H9 (cell line): ENCODE measurements around the gene INTS1. TPM values are rescaled to one million over a fixed set of nuclear protein-coding genes. Genes with fewer than 3 reads are reported as not detected.

Experiments used
- DNase-seq: peaks from one replicate; pipeline ENCODE4 v3.0.0-alpha.2; 2017
- H2AFZ ChIP-seq: one replicate; pipeline ENCODE4 v1.6.1; 2013; ENCODE audit warnings: mild to moderate bottlenecking, low read length, control low read depth, moderate library complexity
- H2AK5ac ChIP-seq: 2 replicates; pipeline ENCODE4 v1.6.1; 2013; ENCODE audit warnings: low read length, control low read depth, mixed read lengths; ENCODE audit not compliant: insufficient read length
- H2BK120ac ChIP-seq: one replicate; pipeline ENCODE4 v1.6.1; 2013; ENCODE audit warnings: low read depth, mild to moderate bottlenecking, low read length, control low read depth, inconsistent platforms; ENCODE audit not compliant: poor library complexity, severe bottlenecking
- H2BK12ac ChIP-seq: 2 replicates; pipeline ENCODE4 v1.6.1; 2013; ENCODE audit warnings: low read length, control low read depth, mixed read lengths, low read depth; ENCODE audit not compliant: insufficient read length
- H2BK15ac ChIP-seq: 2 replicates; pipeline ENCODE4 v1.6.1; 2013; ENCODE audit warnings: low read depth, low read length, control low read depth
- H2BK20ac ChIP-seq: one replicate; pipeline ENCODE4 v1.6.1; 2013; ENCODE audit warnings: low read depth, mild to moderate bottlenecking, low read length, control low read depth, inconsistent platforms; ENCODE audit not compliant: poor library complexity, severe bottlenecking
- H2BK5ac ChIP-seq: 2 replicates; pipeline ENCODE4 v1.6.1; 2013; ENCODE audit warnings: low read length, control low read depth, mixed read lengths; ENCODE audit not compliant: insufficient read length
- H3K14ac ChIP-seq: 2 replicates; pipeline ENCODE4 v1.6.1; 2013; ENCODE audit warnings: low read length, control low read depth; ENCODE audit not compliant: insufficient read depth
- H3K18ac ChIP-seq: 2 replicates; pipeline ENCODE4 v1.6.1; 2013; ENCODE audit warnings: low read depth, mild to moderate bottlenecking, mixed read lengths, low read length, control low read depth; ENCODE audit not compliant: insufficient read length
- H3K23ac ChIP-seq: 2 replicates; pipeline ENCODE4 v1.6.1; 2013; ENCODE audit warnings: low read length, control low read depth, mixed read lengths, low read depth; ENCODE audit not compliant: insufficient read length
- H3K23me2 ChIP-seq: 2 replicates; pipeline ENCODE4 v1.6.1; 2013; ENCODE audit warnings: low read depth, mild to moderate bottlenecking, mixed read lengths, low read length, control low read depth; ENCODE audit not compliant: insufficient read length, poor library complexity, severe bottlenecking
- H3K27ac ChIP-seq: 2 replicates; pipeline ENCODE4 v1.5.1; 2013; ENCODE audit warnings: low read length, control low read depth, mixed read lengths, low read depth; ENCODE audit not compliant: insufficient read length
- H3K27me3 ChIP-seq: 2 replicates; pipeline ENCODE4 v1.6.1; 2013; ENCODE audit warnings: low read length, control low read depth, inconsistent platforms; ENCODE audit not compliant: insufficient read depth
- H3K4ac ChIP-seq: 2 replicates; pipeline ENCODE4 v1.6.1; 2013; ENCODE audit warnings: low read depth, mild to moderate bottlenecking, control low read depth, inconsistent platforms, low read length, moderate library complexity
- H3K4me1 ChIP-seq: 2 replicates; pipeline ENCODE4 v1.6.1; 2013; ENCODE audit warnings: low read length, control low read depth, inconsistent platforms; ENCODE audit not compliant: insufficient read depth
- H3K4me2 ChIP-seq: 2 replicates; pipeline ENCODE4 v1.6.1; 2013; ENCODE audit warnings: low read length, control low read depth, mixed read lengths; ENCODE audit not compliant: insufficient read length, insufficient read depth
- H3K56ac ChIP-seq: 2 replicates; pipeline ENCODE4 v1.6.1; 2013; ENCODE audit warnings: low read depth, mild to moderate bottlenecking, mixed read lengths, low read length, control low read depth; ENCODE audit not compliant: insufficient read length
- H3K79me1 ChIP-seq: 2 replicates; pipeline ENCODE4 v1.6.1; 2013; ENCODE audit warnings: low read depth, mild to moderate bottlenecking, moderate library complexity, low read length, control low read depth, inconsistent platforms; ENCODE audit not compliant: insufficient read depth, poor library complexity, severe bottlenecking
- H3K79me2 ChIP-seq: 2 replicates; pipeline ENCODE4 v1.6.1; 2013; ENCODE audit warnings: low read length, control low read depth, inconsistent platforms; ENCODE audit not compliant: insufficient read depth
- H3K9ac ChIP-seq: 2 replicates; pipeline ENCODE4 v1.6.1; 2013; ENCODE audit warnings: low read length, control low read depth, mixed read lengths; ENCODE audit not compliant: insufficient read length; ENCODE audit errors: extremely low read depth
- H3K9me3 ChIP-seq: one replicate; pipeline ENCODE4 v1.6.1; 2013; ENCODE audit warnings: low read depth, low read length, inconsistent platforms; ENCODE audit not compliant: control insufficient read depth
- H3T11ph ChIP-seq: one replicate; pipeline ENCODE4 v1.6.1; 2013; ENCODE audit warnings: mild to moderate bottlenecking, low read length, control low read depth, inconsistent platforms
- H4K20me1 ChIP-seq: one replicate; pipeline ENCODE4 v1.6.1; 2013; ENCODE audit not compliant: control insufficient read depth, insufficient read length, insufficient read depth
- H4K5ac ChIP-seq: 2 replicates; pipeline ENCODE4 v1.6.1; 2013; ENCODE audit warnings: low read depth, mild to moderate bottlenecking, mixed read lengths, low read length, control low read depth; ENCODE audit not compliant: insufficient read length
- H4K8ac ChIP-seq: replicated peaks from 2 replicates; pipeline ENCODE4 v1.6.1; 2013; ENCODE audit warnings: low read length, control low read depth, mixed read lengths, low read depth; ENCODE audit not compliant: insufficient read length
- H4K91ac ChIP-seq: 2 replicates; pipeline ENCODE4 v1.6.1; 2013; ENCODE audit warnings: low read depth, mild to moderate bottlenecking, moderate library complexity, mixed read lengths, low read length, control low read depth; ENCODE audit not compliant: insufficient read length
- H3K27ac Mint-ChIP-seq, 3 experiments: 2 replicates in 2 of 3; 3 replicates in 1 of 3; pipeline ENCODE4 v1.8.0; 2020 to 2021; ENCODE audit warnings: mixed read lengths in 3 of 3, mild to moderate bottlenecking in 1 of 3, moderate library complexity in 1 of 3
- H3K27me3 Mint-ChIP-seq: 2 replicates; pipeline ENCODE4 v1.8.0; 2021; ENCODE audit warnings: low read depth, mild to moderate bottlenecking, moderate library complexity, mixed read lengths
- H3K36me3 Mint-ChIP-seq, 3 experiments: 2 replicates in 2 of 3; 3 replicates in 1 of 3; pipeline ENCODE4 v1.8.0; 2020 to 2021; ENCODE audit warnings: low read depth in 3 of 3, mixed read lengths in 3 of 3; ENCODE audit not compliant: insufficient read depth in 1 of 3
- H3K4me1 Mint-ChIP-seq, 2 experiments: 2 replicates each; pipeline ENCODE4 v1.8.0; 2020; ENCODE audit warnings: mixed read lengths in 2 of 2
- H3K4me3 Mint-ChIP-seq, 2 experiments: 2 replicates in 1 of 2; 3 replicates in 1 of 2; pipeline ENCODE4 v1.8.0; 2020 to 2021; ENCODE audit warnings: mild to moderate bottlenecking in 2 of 2, mixed read lengths in 2 of 2, moderate library complexity in 1 of 2
- H3K9me3 Mint-ChIP-seq, 2 experiments: 2 replicates in 1 of 2; 3 replicates in 1 of 2; pipeline ENCODE4 v1.8.0; 2020; ENCODE audit warnings: mild to moderate bottlenecking in 2 of 2, mixed read lengths in 2 of 2, moderate library complexity in 1 of 2
- WGBS: extraction: QIAGEN DNeasy Blood & Tissue Kit; methylation state at CpG from one replicate; pipeline ENCODE4 v1.1.7; 2013; ENCODE audit warnings: missing lambda C conversion rate, low lambda C conversion rate, mixed read lengths; ENCODE audit not compliant: insufficient read length; ENCODE audit errors: extremely low coverage; 5-methylcytosine and 5-hydroxymethylcytosine counted together
- total RNA-seq: library from RNA; stranded (reverse); gene quantifications from 2 replicates; pipeline ENCODE4 v1.2.1, GENCODE V29; 2021
- TF ChIP-seq, protein P1 (sequence below): fragments of 200-600 bp; sonication (generic); conservative IDR thresholded peaks from 3 replicates; pipeline ENCODE4 v1.8.0; 2021; ENCODE audit warnings: antibody characterized with exemption, mild to moderate bottlenecking

INTS1 gene
- total RNA-seq, 1 experiment from 2014 or later: 133 TPM

DNA sequence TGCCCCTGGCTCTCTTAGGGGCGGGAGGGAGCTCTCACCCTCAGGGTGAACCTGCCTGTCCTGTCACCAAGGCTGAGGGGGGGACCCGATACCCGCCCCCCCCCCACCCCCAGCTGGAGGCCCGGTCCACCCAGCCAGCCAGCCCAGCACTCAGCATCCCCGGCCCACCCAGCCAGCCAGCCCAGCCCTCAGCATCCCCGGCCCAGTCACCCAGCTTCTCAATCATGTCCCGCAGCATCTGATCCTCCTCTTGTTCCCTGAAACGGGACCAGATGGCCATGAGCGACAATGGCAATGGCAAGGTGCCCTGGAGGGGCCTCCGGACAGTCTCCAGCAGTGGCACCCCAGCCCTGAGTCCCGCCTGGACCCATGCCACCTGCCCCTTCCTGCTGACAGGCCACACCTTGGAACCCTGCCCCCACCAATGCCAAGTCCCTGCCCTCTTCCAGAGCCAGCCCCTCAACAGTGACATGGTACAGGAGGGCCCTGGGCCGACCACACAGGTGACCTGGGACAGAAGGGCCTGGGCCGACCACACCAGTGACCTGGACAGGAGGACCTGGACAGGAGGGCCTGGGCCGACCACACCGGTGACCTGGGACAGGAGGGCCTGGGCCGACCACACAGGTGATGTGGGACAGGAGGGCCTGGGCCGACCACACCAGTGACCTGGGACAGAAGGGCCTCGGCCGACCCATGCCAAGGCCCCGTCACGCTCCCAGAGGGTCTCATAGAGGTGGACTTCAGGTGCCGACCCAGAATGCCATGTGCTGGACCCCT, 69.1 kb downstream of the INTS1 start:
- peaks cover 2 to 4% of the 10 kb centered on the region in 2 experiments for H3K4me1 Mint-ChIP-seq
- no peak overlapping the region for H3K18ac ChIP-seq
- no peak overlapping the region for H2BK15ac ChIP-seq
- no peaks in the 10 kb centered on the region for H3K36me3 Mint-ChIP-seq
- H3K27ac ChIP-seq: no peak overlapping the region
- no peak overlapping the region for H3K4me3 Mint-ChIP-seq
- no peaks in the 10 kb centered on the region for H4K20me1 ChIP-seq
- no peaks in the 10 kb centered on the region for H3K9me3 ChIP-seq
- no peak overlapping the region for H3K4me2 ChIP-seq
- no peak overlapping the region; the same call in 1 of the 2 replicates for H3K14ac ChIP-seq
- H3K79me2 ChIP-seq: no peaks in the 10 kb centered on the region
- H3K4me1 ChIP-seq: no peaks in the 10 kb centered on the region
- TF ChIP-seq, protein P1, sequence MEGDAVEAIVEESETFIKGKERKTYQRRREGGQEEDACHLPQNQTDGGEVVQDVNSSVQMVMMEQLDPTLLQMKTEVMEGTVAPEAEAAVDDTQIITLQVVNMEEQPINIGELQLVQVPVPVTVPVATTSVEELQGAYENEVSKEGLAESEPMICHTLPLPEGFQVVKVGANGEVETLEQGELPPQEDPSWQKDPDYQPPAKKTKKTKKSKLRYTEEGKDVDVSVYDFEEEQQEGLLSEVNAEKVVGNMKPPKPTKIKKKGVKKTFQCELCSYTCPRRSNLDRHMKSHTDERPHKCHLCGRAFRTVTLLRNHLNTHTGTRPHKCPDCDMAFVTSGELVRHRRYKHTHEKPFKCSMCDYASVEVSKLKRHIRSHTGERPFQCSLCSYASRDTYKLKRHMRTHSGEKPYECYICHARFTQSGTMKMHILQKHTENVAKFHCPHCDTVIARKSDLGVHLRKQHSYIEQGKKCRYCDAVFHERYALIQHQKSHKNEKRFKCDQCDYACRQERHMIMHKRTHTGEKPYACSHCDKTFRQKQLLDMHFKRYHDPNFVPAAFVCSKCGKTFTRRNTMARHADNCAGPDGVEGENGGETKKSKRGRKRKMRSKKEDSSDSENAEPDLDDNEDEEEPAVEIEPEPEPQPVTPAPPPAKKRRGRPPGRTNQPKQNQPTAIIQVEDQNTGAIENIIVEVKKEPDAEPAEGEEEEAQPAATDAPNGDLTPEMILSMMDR: no peak
- no peak overlapping the region for H4K5ac ChIP-seq
- no peaks in the 10 kb centered on the region for H3K23me2 ChIP-seq
- H3K23ac ChIP-seq: no peak overlapping the region
- H3K27ac Mint-ChIP-seq: no peak overlapping the region; a peak in 1 of 7 replicates
- H2BK5ac ChIP-seq: no peak overlapping the region
- no peak overlapping the region for H2BK120ac ChIP-seq
- peaks cover 10% of the 10 kb centered on the region for H3K27me3 Mint-ChIP-seq
- no peak overlapping the region for H3K56ac ChIP-seq
- H2AFZ ChIP-seq: no peak overlapping the region
- H4K91ac ChIP-seq: no peak overlapping the region
- DNase-seq: no peak
- no peaks in the 10 kb centered on the region for H3K27me3 ChIP-seq
- H3K9ac ChIP-seq: no peak overlapping the region
- no peak overlapping the region for H2AK5ac ChIP-seq
- no peaks in the 10 kb centered on the region for H3K79me1 ChIP-seq
- H3K4ac ChIP-seq: no peak overlapping the region
- H3T11ph ChIP-seq: no peak overlapping the region
- H2BK12ac ChIP-seq: no peak overlapping the region
- H4K8ac ChIP-seq: no peak overlapping the region
- H3K9me3 Mint-ChIP-seq: no peaks in the 10 kb centered on the region; a peak in 1 of 5 replicates
- WGBS: no CpG with 5 or more reads among the region's 22 CpGs
- H2BK20ac ChIP-seq: no peak overlapping the region
